ENCODE results near the gene NFU1.
"Not testable (repeated sequence)": the region's sequence is repeated elsewhere in the genome, so short reads cannot be mapped to it uniquely, and the experiment has no call there.

NFU1 gene

DNA sequence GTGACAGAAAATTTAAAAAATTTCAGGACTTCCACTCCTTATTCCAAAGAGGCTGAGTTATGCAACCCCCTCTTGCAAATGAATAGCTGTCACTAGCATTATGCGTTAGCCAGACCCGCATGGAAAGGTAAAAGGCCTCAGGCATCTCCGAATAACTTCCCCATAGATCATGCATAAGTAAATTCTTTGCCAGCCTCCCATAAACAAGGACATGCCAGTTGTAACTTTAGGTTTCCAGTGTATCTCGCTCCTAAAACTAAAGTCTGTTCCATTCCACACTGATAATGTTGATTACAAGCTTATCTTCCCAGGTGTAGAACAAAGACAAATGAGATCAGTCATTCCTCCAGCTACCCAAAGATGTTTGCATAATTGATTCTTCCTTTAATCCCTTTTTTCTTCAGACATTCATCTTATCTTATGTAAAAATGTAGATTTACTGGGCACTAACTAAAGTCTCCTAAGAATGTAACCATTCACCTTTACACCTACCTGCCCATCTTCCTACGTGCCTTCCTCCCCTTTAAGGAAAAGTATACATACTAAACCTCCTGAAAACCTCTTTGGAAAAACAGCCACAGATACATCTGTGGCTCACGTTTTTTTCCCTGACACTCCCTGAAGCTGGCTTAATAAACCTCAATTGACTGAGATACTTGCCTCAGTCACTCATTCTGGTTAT is 13.6 kb upstream of the NFU1 start:
- DNase-seq, result no peak

DNA sequence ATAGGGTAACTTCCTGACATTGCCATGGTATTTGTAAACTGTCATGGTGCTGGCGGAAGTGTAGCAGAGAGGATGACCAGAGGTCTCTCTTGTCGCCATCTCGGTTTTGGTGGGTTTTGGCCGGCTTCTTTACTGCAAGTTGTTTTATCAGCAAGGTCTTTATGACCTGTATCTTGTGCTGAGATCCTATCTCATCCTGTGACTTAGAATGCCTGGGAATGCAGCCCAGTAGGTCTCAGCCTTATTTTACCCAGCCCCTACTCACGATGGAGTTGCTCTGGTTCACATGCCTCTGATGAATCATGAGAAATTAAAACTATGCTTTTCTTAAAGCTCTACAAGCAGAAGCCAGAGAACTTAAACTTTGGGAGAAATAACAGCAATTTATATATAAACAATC is 12.7 kb upstream of the NFU1 start:
- no peak for DNase-seq

DNA sequence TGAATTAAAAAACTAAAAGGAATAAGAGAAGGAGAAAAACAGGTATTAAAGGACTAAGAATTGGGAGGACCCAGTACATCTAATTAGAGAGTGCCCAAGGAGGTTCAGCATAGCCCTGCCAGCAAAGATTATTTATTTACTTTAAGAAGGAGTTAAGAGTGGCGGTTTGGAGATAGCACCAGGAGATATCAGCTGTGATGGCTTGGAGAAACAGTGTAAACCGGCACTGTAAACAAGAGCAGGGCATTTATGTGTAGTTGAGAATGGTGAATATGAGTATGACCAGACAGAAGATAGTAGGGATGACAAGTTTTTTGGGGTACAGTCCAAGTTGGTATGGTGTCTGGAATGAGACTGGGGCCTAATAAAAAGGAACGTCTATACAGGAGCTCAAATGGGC is 6.4 kb upstream of the NFU1 start:
- not testable (repeated sequence) for DNase-seq

DNA sequence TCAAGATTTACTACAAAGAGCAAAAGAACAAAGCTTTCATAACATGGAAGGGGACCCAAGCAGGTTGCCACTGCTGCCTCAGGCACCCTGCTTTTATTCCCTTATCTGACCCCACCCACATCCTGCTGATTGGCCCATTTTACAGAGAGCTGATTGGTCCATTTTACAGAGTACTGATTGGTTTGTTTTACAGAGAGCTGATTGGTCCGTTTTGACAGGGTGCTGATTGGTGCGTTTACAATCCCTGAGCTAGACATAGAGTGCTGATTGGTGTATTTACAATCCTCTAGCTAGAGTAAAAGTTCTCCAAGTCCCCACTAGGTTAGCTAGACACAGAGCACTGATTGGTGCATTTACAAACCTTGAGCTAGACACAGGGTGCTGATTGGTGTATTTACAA is 2.3 kb upstream of the NFU1 start:
- DNase-seq, result not testable (repeated sequence)

DNA sequence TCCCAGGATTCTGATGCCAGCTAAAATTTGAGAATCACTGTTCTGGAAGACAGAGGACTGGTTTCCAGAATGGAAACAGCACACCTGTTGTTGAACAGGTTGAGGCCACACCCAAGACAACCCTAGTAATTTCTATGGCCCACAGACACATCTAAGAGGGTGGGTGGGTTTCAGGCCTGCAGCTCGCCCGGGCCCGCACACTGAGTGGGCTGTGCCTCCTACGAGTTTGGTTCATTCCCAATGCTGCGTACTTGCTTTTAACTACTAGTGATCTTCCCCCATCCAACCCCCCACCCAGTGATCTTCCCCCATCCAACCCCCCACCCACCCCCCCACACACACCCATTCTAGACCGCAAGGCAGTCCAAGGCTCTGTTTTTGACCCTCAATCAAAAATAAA is 1.3 kb upstream of the NFU1 start:
- no peak for DNase-seq

DNA sequence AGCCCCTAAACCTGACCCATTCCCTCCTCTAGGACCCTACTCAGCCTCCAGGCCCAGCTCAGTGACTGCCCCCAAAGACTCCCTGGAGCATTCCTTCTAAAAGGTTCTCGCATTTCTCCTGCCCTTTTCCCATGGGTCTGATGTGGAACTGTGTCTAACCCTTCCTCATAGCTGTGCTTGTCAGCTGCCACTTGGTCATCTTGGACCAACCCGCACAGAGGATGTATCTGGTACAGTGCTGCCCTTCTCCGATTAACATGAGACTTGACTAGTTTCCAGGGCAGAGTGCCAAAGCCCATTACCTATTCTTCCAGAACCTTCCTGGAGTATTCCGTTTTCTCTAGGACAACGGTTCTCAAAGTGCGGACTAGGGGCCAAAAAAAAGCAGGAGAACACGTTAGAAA is 518 bp upstream of the NFU1 start:
- peak in 3 of 4 experiments; percentile 66 to 78 (median 69) for DNase-seq

DNA sequence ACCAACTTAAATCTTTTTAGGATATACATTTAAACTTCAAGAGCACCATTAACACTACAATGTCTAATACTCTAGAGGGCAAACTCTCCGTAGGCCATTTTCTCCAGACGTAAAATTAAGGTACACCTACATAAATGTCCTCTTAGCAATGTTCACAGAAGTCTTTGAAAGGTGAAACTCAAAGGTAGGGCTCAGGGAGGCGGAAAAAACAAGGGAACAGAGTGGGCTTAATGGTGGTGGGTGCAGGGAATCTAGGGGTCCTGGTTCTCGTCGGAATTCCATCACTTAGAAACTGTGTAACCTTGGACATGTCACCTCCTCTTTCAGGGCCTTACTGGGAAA is 668 bp downstream of the NFU1 start:
- peak in 1 of 4 experiments; percentile 12 for DNase-seq

DNA sequence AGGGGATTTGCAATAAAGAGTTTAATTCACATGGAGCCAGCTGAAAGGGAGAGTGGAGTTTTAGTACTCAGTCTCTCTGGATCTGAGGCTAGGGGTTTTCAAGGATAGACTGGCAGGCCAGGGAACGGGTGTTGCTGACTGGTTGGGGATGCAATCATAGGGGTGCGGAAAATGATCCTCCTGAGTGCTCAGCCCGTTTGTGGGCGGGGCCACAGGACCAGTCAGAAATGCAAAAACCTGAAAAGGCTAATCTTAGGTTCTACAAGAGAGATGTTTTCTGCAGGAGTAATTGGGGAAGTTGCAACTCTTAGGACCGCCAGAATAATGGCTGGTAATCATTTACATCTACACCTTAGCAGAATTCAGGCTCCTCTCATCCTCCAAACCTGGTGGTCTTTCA is 2.5 kb downstream of the NFU1 start:
- DNase-seq, result no peak

DNA sequence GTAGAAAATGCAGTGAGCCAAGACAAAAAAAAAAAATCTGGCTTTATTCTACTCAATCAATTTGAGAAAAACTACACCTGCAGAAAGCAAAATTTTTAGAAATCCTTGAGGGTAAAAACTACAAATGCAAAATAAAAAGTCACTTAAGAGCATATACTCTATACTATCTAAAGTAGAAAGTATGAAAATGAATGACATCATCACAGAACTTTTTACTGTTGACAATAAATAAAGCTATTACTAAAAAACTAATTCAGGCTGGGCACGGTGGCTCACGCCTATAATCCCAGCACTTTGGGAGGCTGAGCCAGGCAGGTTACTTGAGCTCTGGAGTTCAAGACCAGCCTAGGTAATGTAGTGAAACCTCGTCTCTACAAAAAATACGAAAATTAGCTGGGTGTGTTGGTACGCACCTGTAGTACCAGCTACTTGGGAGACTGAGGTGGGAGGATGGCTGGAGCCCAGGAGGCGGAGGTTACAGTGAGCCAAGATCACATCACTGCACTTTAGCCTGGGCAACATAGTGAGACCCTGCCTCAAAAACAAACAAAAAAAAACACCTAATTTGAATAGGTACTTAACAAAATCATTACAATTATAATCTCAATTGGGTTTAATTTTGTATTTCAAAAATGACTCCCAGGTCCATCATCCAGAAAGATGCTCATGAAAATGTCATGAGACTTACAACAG is 7.6 kb downstream of the NFU1 start:
- no peak for DNase-seq

DNA sequence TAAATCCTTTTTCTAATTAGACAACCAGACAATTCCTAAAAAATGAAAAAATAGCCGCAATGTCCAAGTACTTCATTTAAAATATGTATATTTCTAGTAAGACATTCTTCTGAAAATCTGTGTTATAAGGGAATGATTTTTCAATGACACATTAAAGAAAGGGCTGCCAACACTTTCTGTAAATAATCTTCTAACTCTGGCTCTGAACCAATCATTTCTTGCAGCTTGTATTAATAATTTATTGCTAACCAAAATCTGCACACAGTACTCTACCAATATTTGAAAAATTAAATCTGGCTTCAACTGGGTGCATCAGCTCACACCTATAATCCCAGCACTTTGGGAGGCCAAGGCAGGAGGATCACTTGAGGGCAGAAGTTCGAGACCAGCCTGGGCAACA is 8.3 kb downstream of the NFU1 start:
- no peak for DNase-seq

DNA sequence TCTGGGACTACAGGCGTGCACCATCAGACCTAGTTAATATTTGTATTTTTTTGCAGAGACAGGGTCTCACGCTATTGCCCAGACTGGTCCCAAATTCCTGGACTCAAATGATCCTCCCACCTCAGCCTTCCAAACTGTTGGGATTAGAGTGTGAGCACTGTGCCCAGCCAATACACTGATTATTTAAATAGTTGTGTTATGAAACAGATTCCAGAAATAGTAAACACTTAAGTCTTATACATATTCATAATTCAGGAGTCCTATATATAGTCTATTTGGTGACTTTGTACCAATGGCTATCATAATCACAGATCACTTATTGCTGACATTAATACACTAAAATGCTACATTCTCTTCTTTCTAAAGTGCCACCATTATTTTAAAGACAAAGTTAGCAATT is 12.8 kb downstream of the NFU1 start:
- no peak for DNase-seq

DNA sequence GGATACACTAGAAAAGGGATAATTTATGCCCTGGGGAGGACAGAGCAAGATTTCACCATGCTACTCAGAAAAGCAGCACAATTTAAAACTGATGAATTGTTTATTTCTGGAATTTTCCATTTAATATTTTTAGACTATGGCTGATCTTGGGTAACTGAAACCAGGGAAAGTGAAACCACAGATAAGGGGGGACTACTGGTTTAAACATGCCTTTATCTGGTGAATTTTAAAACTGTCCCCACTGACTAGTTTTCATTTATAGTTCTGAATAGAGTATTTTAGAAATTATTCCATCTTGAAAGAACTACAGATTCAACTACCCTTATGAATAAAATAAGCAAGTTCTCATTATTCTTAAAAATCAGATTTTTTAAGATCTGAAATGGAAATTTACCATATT is 15.0 kb downstream of the NFU1 start:
- DNase-seq, result no peak

DNA sequence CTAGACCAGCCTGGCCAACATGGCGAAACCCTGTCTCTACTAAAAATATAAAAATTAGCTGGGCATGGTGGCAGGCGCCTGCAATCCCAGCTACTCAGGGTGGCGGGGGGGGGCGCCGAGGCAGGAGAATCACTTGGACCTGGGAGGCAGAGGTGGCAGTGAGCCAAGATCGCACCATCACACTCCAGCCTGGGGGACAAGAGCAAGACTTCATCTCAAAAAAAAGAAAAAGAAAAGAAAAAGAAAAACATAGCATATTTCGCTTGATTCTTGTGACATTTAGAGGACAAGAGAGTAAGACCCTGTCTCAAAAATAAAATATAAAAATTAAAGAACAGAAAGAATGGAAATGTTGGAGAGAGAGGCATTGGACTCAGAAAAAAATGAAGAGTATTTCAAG is 18.1 kb downstream of the NFU1 start:
- not testable (repeated sequence) for DNase-seq

DNA sequence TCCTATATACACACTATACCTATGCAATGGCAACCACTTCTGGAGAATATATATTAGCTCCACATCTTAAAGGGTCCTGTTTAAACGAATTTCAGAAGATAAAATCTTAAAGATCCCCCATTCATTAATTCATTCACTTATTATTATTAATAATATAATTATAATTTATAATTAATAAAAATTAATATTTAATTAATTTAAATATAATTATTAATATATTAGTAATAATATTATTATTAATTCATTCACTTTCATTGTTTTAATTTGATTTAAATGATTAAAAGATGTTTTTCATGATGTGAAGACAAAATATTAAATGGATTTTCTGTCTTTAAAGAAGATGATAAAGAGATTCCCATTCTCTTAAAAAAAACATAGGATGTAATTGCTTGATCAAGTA is 21.1 kb downstream of the NFU1 start:
- DNase-seq, result no peak

DNA sequence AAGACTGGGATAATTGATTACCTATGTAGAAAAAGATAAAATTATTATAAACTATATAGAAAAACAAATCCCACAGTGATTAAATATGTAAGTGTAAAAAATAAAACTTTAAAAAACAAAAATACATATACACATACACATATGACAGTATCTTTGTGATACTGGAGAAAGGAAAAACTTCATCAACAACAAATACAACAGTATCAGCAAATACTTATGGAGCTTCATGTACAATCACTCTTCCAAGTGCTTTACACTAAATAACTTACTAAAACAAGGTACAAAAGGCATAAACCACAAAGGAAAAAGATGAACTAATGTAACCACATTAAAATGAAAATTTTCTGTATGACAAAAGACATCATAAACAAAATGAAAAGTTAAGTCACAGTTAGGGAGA is 26.1 kb downstream of the NFU1 start:
- DNase-seq, result no peak

DNA sequence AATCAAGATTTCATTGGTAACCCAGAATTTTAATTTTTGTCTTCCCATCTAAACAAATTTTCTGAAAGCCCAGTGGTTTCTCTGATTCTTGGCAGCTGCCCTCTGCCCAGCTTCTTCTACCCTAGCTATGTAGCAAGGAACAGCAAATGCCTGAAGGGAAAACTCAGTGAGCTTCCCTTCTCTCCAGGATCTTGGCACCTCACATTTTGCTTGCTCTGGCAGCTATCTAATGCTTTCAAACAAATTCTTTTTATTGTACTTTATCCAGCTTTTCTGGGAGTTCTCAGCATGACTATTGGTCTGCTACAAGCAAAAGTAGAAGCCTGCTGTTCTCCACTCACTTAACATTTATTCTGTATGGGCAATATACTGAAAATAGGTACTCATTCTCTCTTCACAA is 31.9 kb downstream of the NFU1 start:
- no peak for DNase-seq

DNA sequence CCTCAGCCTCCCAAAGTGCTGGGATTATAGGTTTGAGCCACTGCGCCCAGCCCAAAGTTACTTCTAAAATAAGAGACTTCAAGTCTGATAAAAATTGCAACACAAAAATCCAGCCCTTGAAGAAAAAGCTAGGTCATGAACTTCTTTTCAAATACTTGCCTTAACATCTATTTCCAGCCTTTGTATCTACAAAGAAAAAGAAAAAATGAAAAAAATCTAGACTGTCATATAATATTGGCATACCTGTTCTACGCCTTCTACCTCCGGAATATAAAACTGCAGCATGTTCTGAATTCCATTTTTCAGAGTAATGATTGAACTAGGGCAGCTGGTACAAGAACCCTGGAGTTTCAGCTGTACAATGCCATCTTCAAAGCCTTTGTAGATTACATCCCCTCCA is 37.1 kb downstream of the NFU1 start:
- no peak for DNase-seq

DNA sequence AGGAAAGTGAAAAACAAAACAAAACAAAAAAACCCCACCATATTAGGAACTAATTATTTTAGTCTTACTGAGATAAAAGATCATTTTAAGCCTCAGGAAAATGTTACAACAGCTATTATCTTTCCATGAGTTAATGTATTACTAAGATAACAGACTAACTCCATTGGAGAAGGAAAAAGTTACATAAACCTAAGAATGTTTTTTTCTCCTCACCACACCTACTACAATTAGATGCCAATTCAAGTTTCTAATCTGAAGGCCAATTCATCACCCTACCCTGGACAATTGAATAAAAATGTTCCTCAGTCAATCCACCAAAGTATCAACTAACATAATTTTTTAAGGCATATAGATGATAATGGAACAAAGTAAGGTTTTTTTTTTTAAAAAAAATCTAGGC is 40.0 kb downstream of the NFU1 start:
- no peak for DNase-seq

DNA sequence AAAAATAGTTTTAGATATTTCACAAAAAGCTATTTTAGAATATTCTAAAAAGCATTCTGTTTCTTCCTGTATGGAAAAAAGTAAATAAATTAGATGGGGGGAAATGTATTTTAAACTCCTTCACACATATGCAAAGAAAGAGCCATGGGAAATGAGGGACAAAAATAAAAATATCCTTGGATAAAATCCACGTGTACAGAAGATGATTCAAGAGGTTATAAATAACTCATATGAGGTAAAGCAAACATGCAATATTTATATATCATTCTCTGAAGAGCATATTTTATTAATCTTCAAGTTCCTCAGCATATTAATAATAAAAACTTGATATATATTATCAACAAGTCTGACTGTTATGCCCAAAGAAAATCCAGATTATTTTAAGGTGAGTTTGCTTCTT is 41.4 kb downstream of the NFU1 start:
- DNase-seq, result no peak

DNA sequence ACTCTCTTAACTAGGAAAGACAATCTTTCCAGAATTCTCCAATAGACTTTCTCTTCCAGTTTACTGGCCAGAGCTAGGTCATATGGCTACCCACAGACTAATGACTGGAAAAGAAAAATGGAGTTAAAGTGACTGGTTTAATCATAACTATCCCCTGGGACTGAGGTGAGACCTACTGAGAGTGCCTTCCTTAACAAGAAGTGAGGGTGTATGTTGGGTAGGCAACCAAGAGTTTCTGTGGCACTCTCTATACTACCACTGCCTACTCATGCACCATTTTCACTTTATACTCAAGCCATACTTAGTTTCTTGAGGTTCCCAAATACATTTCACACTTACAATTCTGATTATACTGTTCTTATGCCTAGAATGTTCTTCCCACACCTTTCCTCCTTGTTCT is 43.3 kb downstream of the NFU1 start:
- DNase-seq, result no peak

DNA sequence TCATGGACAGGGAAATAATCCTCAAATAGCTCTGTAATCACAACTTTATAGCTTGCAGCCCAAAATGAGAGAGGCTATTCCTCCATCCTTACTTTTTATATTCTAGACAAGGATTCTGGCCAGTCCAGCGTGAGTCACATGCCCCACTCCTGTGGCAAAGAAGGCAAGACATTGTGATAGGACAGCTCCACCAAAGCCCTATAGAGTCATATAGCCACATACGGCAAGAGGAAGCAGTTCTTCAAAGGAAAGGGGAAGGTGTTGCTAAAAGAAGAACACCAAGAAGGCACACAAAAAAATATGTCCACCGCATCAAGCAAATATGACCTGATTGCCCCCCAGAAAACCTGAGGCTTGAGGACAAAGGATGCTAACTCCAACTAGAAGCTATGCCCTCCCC is 46.8 kb downstream of the NFU1 start:
- DNase-seq, result peak; percentile 53 to 76 (median 70)

DNA sequence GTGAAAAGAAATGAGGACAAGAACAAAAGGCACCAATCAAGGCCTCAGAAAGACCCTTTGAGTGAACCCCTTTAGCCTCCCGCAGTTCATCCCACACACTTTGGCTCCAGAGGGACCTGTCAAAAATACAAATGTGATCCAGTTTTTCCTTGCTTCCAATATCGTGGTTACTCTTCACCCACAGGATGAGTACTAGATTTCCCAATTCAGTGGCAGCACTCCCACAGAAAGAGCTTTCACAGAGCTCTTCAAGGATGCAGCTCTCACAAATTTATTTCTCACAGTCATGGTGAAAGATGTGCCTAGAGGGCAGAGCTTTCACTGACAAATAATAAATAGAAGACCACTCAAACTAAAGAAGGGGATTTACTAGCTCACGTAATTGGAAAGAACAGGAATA is 47.2 kb downstream of the NFU1 start:
- peak in 1 of 4 experiments; percentile 3 for DNase-seq

DNA sequence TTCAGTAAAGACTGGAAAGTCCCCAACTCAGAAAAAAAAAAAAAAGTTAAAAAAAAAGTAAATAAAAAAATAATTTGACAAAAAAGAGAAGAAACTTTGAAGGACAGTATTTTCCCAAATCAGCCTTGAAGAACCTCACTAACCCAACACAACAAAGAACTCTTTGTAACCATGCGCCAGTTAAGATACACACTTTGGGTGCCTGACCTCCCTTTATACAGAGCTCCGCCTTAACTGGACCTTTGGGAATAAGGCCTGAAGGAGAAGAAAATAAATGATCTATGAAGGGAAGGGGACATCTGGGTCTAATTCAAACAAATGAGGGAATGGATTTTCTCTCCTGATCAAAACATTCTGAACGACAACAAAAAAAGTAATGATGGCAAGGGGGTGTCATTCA is 48.0 kb downstream of the NFU1 start:
- no peak for DNase-seq

DNA sequence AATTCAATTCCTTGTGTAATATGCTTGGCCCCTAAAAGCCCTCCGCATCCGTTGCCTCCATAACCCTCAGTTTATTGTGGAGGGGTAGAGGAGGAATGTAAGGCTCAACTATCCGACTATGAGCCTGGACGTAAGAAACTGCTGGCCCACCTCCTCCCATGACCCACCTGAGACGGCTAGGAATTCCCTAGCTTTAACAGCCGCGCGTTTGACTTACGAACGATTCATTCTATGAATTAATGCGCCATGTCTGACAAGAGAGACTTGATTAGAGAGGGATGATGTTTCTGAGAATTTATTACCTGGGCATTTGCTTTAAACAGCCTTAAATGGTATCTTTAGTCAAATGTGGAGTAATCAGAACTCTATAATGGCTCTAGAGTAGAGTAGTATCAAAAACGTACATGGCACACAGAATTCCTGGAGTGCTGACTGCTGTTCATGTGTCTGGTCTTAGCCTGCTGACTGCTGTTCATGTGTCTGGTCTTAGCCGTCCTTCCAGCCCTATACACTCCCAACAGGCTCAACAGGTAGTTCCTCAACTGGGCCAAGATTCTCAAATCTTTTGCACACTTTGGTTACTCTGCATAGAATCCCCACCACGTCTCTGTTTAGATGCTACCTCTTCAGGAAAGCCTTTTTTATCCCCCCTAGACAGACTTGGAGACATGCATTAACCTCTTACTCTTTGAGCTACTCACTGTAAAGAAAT is 49.3 kb downstream of the NFU1 start:
- DNase-seq, result no peak

Measured in suppressor macrophage (primary cell).